ENCODE measurements around the gene RTN4R. TPM values are rescaled to one million over a fixed set of nuclear protein-coding genes. Genes with fewer than 3 reads are reported as not detected.
"Not testable (repeated sequence)": the region's sequence is repeated elsewhere in the genome, so short reads cannot be mapped to it uniquely, and the experiment has no call there.

RTN4R gene
- total RNA-seq, 4 donors from 2014 or later = 0.29 to 0.75 TPM; not detected in 2

DNA sequence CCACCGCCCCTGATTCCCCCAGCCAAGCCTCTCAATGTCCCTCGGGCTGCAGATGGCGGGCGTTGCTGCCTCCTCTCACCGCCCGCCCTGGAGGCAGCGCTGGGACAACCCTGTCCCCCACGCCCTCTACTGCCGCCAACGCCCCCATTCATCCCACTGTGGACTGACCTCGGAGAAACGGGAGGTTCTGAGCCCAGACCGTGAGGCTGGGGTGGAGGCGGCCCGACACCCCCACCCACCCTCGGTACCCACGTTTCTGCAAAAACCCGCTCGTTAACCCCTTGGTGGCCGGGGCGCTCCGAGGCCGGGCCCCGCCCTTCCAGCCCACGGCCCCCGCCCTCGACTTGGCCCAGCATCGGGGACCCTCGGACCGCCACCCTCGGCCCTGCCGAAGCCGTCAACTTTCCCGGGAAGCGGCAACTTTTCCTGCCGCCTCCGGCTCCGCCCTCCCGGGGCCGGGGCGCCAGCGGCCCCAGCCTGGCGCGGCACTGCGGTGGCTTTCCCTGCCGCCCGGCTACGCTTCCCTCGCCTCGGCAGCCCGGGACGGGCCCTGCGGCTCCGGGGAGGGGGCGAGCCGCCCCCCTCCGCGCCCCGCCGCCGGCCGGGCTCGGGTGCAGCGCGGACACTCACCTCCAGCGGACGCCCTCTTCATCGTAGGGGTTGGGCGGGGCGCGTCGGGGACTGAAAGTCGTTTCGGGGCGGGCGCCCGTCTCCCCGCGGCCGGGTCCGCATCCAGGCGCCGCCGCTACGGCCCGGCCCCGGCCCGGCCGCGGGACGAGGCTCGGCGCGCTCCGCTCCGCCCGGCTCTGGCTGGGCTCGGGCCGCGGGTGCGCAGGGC is 458 bp downstream of the RTN4R start:
- Histone ChIP-seq H3K4me3 (peak overlapping the region; percentile 23 to 42 (median 28)), H3K27me3 (peaks cover 0 to 5% (median 0%) of the 10 kb centered on the region in 3 donors), H3K36me3 (no peaks in the 10 kb centered on the region), H3K27ac (no peak overlapping the region), H3K9me3 (no peaks in the 10 kb centered on the region), H3K4me1 (no peaks in the 10 kb centered on the region)
- no peak for TF ChIP-seq POLR2A (IDR thresholded peaks at IDR 0.05)
- TF ChIP-seq, protein P1, sequence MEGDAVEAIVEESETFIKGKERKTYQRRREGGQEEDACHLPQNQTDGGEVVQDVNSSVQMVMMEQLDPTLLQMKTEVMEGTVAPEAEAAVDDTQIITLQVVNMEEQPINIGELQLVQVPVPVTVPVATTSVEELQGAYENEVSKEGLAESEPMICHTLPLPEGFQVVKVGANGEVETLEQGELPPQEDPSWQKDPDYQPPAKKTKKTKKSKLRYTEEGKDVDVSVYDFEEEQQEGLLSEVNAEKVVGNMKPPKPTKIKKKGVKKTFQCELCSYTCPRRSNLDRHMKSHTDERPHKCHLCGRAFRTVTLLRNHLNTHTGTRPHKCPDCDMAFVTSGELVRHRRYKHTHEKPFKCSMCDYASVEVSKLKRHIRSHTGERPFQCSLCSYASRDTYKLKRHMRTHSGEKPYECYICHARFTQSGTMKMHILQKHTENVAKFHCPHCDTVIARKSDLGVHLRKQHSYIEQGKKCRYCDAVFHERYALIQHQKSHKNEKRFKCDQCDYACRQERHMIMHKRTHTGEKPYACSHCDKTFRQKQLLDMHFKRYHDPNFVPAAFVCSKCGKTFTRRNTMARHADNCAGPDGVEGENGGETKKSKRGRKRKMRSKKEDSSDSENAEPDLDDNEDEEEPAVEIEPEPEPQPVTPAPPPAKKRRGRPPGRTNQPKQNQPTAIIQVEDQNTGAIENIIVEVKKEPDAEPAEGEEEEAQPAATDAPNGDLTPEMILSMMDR (IDR thresholded peaks at IDR 0.05 in 4 of 5, conservative IDR thresholded peaks at IDR 0.05 in 1 of 5) = no peak
- DNase-seq = no peak
- intact Hi-C loops (cut with DNase I; ENCODE audit: low total_unique reads) = loop anchor here (5.0 kb wide), 1 partner anchor 110 kb away; no protein-coding TSS in a partner anchor
- in situ Hi-C loops (cut with MboI; ENCODE audit: low sequenced_read_pairs in 4 of 4) = no loop called here
- no peak for ATAC-seq

- peak overlapping the region in 2 of 4 donors; percentile 23 to 31 for H3K4me3 ChIP-seq
- intact Hi-C loops (cut with DNase I; ENCODE audit: low total_unique reads) = loop anchor here (5.0 kb wide), 1 partner anchor 110 kb away; no protein-coding TSS in a partner anchor
- in situ Hi-C loops (cut with MboI; ENCODE audit: low sequenced_read_pairs in 4 of 4) = not testable (repeated sequence)
Measured at GRCh38 chr22:20266667-20267440, 1.3 kb downstream of the RTN4R start.

DNA sequence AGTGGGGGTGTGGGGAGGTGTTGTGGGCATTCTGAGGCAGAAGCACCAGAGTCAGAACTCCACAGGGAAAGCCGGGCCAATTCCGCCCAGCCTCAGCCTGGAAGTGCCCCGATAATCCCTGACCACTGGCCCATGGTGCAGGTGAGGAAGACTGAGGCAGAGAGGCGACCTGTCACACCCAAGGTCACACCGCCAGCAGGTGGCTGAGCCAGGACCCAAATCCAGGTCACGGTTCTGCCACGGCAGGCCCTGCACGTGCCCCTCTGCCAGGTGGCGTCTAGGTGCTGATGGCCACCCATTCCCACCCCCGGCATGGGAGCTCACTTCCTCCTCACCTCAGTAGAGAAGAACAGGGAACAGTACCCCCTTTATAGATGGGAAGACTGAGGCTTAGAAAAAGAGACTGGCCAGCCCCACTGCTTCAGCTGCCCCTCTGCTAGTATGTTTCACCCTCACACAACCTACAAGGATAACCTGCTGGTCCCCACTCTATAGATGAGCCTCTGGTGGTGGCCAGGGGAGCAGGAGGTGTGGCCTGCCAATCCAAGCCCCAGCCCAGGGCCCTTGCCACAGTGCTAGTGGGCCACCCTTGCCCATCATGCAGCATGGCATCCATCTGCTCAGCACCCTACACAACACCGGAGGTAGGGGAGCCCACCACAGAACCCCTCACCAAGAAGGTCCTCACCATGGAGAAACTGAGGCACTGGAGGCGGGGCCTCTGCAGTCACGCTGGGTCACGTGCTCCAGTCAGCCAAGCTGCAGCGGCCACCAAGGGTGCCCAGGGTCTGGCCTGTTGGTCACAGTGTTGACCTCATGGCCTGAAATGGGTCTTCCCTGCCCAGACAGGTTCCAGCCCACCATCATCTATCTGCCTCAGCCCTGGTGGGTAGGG is 2.1 kb downstream of the RTN4R start:
- H3K27me3 ChIP-seq; H3K4me3 ChIP-seq; H3K9me3 ChIP-seq; H3K4me1 ChIP-seq; in situ Hi-C loops (cut with MboI; ENCODE audit: low sequenced_read_pairs in 4 of 4); H3K27ac ChIP-seq; DNase-seq; H3K36me3 ChIP-seq; ATAC-seq: not testable (repeated sequence)
- intact Hi-C loops (cut with DNase I; ENCODE audit: low total_unique reads) = loop anchor here (5.0 kb wide), 1 partner anchor 109 kb away; no protein-coding TSS in a partner anchor

More at GRCh38 chr22:20266667-20267440, 1.3 kb downstream of the RTN4R start:
- H3K4me1 ChIP-seq, DNase-seq, H3K27ac ChIP-seq, ATAC-seq, H3K27me3 ChIP-seq, H3K9me3 ChIP-seq, H3K36me3 ChIP-seq: not testable (repeated sequence)

DNA sequence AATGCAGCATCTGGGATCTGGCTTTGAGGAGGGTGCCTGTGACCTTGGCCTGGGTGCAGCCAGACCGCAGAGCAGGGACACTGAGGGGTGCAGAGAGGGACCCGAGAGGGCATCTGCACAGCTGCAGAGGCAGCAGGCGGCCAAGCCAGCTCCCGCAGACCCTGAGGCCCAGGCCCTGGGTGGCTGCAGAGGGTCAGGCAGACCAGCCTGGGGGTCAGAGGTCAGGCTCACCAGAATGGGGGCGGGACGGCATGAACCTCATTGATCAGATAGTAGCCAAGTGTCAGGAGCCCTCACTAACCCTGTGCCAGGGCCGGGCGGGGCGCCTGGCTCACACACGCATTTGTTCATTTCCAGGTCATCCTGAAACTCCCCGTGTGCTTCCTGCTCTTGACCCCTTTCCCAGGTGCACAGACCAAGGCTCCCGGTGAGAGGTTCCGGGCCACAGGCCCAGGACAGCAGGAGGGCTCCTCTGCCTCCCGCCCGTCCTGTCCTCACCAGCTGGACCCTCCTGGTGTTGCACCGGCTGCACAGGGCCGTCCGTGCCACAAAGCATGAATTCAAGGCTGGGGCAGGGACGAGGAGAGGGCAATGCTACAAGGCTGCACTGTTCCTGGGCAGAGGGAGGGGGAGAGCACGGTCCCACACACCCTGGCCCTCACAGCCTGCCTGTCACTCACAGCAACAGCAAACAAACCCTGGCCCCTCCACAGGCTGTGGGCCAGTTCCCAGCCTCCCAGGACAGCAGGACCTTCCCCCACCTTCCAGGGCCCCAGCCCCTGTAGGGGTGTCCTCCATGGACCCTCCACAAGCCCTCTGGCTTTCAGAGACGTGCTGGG is 3.3 kb downstream of the RTN4R start:
- H3K27ac ChIP-seq = no peak overlapping the region
- H3K27me3 ChIP-seq = peaks cover 0 to 5% (median 0%) of the 10 kb centered on the region in 3 donors
- H3K36me3 ChIP-seq = no peaks in the 10 kb centered on the region
- no peaks in the 10 kb centered on the region for H3K4me1 ChIP-seq
- DNase-seq (no peak), ATAC-seq (no peak)
- intact Hi-C loops (cut with DNase I; ENCODE audit: low total_unique reads) = loop anchor here (5.0 kb wide), 1 partner anchor 108 kb away; no protein-coding TSS in a partner anchor
- TF ChIP-seq POLR2A (IDR thresholded peaks at IDR 0.05) = no peak
- TF ChIP-seq, protein P1 (IDR thresholded peaks at IDR 0.05 in 4 of 5, conservative IDR thresholded peaks at IDR 0.05 in 1 of 5) = no peak
- in situ Hi-C loops (cut with MboI; ENCODE audit: low sequenced_read_pairs in 4 of 4) = no loop called here
- H3K4me3 ChIP-seq = no peak overlapping the region
- H3K9me3 ChIP-seq = no peaks in the 10 kb centered on the region

GRCh38 chr22:20263404-20264281 is 4.5 kb downstream of the RTN4R start:
- H3K9me3 ChIP-seq; DNase-seq; intact Hi-C loops (cut with DNase I; ENCODE audit: low total_unique reads); H3K4me1 ChIP-seq; H3K27ac ChIP-seq; ATAC-seq; H3K4me3 ChIP-seq; H3K27me3 ChIP-seq; in situ Hi-C loops (cut with MboI; ENCODE audit: low sequenced_read_pairs in 4 of 4); H3K36me3 ChIP-seq: not testable (repeated sequence)
